CD4-positive, alpha-beta T cell treated with Interleukin-17A for 4 hours (primary cell): ENCODE data around the gene AKR1D1.
"Not testable (repeated sequence)": the region's sequence is repeated elsewhere in the genome, so short reads cannot be mapped to it uniquely, and the experiment has no call there.

ENCODE experiments used
- DNase-seq: peaks from one replicate; pipeline ENCODE4 v3.0.0-alpha.2; 2020; ENCODE audit warnings: mixed read lengths

AKR1D1 gene

GRCh38 chr7:138074540-138074939, 1.7 kb upstream of the AKR1D1 start:
- DNase-seq = no peak

- no peak for DNase-seq
These were observed 909 bp upstream of the AKR1D1 start for GRCh38 chr7:138075350-138075749.

GRCh38 chr7:138075786-138076185, 473 bp upstream of the AKR1D1 start:
- not testable (repeated sequence) for DNase-seq

- DNase-seq = no peak
These were observed 1.6 kb downstream of the AKR1D1 start for GRCh38 chr7:138077809-138078208.

GRCh38 chr7:138079137-138079536, 2.9 kb downstream of the AKR1D1 start:
- DNase-seq = no peak

GRCh38 chr7:138081868-138082267, 5.6 kb downstream of the AKR1D1 start:
- DNase-seq = no peak

GRCh38 chr7:138083859-138084258, 7.6 kb downstream of the AKR1D1 start:
- DNase-seq = no peak

GRCh38 chr7:138086563-138087270, 10.5 kb downstream of the AKR1D1 start:
- no peak for DNase-seq

GRCh38 chr7:138089080-138089901, 13.0 kb downstream of the AKR1D1 start:
- DNase-seq = no peak

GRCh38 chr7:138091032-138091431, 14.8 kb downstream of the AKR1D1 start:
- DNase-seq = no peak

GRCh38 chr7:138091840-138092239, 15.6 kb downstream of the AKR1D1 start:
- DNase-seq = not testable (repeated sequence)

- DNase-seq = no peak
These were observed 16.3 kb downstream of the AKR1D1 start for GRCh38 chr7:138092486-138093028.

GRCh38 chr7:138095972-138096935, 20.0 kb downstream of the AKR1D1 start:
- DNase-seq = no peak

GRCh38 chr7:138097064-138097741, 20.9 kb downstream of the AKR1D1 start:
- peak; percentile 4 for DNase-seq

- no peak for DNase-seq
These were observed 23.6 kb downstream of the AKR1D1 start for GRCh38 chr7:138099813-138100212.

GRCh38 chr7:138105221-138105620, 29.0 kb downstream of the AKR1D1 start:
- DNase-seq = no peak

GRCh38 chr7:138115047-138115446, 38.8 kb downstream of the AKR1D1 start:
- DNase-seq = no peak

GRCh38 chr7:138116141-138116540, 39.9 kb downstream of the AKR1D1 start:
- DNase-seq = no peak

GRCh38 chr7:138116892-138117291, 40.6 kb downstream of the AKR1D1 start:
- no peak for DNase-seq

- no peak for DNase-seq
These were observed 44.0 kb downstream of the AKR1D1 start for GRCh38 chr7:138120140-138120827.

GRCh38 chr7:138122162-138122561, 45.9 kb downstream of the AKR1D1 start:
- DNase-seq = no peak
